Measurements from ENCODE around the gene EMX1. TPM values are rescaled to one million over a fixed set of nuclear protein-coding genes. Genes with fewer than 3 reads are reported as not detected.

EMX1 gene
- total and polyA plus RNA-seq, 2 of the 13 experiments (the other 11 are each of a cell fraction or from before 2014, with no cell fraction given) = 0.62 to 4.9 TPM

DNA sequence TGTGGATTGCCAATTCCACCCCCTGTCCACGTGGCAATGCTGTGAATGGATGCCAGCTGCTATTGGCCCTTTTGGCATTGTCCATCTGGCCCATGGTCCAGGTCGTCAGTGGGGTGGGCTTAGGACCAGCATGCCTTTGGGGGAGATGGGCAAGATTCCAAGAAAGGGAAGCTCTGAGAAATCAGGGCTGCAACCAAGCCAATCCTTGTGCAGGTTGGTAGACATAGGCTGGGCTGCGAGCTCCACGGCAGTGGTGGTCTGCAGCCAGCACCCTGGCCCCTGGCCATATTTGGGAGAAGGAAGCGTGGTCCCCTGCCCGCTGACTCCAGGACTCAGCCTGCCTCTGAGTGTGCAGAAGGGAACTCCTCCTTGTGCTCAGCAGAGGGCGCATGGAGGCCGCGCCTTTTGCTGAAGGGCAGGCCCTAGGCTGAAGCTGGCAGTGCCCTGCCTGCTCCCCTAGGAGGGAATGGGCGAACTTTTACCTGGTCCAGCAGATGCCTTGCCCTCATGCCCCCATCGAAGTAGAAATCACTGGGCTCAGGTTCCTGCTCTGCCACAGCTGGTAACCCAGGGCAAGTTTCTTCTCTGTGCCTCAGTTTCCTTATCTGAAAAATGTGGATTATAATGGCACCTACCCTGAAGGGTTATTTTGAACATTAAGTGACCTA, 24.7 kb upstream of the EMX1 start (continued):
- TF ChIP-seq, protein P1, sequence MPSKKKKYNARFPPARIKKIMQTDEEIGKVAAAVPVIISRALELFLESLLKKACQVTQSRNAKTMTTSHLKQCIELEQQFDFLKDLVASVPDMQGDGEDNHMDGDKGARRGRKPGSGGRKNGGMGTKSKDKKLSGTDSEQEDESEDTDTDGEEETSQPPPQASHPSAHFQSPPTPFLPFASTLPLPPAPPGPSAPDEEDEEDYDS (CRISPR knock-in tag; IDR thresholded peaks at IDR 0.05) = 0 out of 2 replicates have a peak, but pooled peaks have one; percentile 15

DNA sequence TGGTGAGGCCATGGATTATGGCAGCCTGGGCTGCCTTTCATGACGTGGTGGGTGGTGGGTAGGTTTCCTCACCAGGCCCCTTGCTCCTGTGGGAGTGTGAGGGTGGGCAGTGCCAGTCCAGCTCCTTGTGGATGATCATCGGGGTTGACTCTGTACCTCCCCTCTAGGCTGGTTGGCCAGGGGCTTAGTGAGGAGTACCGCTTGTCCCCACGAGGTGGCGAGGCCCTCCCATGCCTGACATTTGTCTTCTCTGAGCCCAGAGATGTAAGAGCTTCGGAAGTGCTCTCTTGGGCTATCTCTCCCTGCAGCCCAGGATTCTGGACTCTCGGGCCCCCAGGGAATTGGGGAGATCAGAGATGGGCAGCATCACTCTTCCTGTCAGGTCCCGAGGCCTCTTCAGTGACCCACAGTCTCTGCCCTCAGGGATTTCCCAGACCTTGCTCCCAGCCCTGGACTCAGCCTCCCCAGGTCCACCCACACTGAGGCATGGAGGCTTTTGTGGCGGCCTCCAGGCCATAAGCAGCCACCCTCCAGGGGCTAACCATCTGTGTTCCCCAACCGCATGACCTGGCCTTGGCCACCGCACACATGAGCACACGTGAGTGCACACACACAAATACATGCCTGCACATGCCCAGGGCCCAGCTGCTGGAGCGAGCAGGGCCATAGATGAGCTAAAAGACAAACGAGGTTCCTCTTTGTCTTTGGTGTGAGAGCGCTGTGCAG, 23.6 kb upstream of the EMX1 start:
- Histone ChIP-seq H3K27ac (ENCODE audit: extremely low read length, insufficient read depth, low read length) (no peak overlapping the region), H3K27me3 (ENCODE audit: control insufficient read depth in 1 of 2, insufficient read depth in 2 of 2, low read length in 2 of 2) (peaks cover 12 to 43% of the 10 kb centered on the region in 2 experiments), H4K20me1 (ENCODE audit: insufficient read depth, low read length) (peaks cover 19% of the 10 kb centered on the region), H3K4me1 (ENCODE audit: insufficient read depth, low read length) (peaks cover 39% of the 10 kb centered on the region), H3K4me3 (replicated peaks in 1 of 3; ENCODE audit: insufficient read depth in 1 of 3, low read depth in 2 of 3, low read length in 3 of 3) (no peak overlapping the region), H2AFZ (ENCODE audit: low read length) (no peak overlapping the region), H3K4me2 (ENCODE audit: low read depth, low read length) (no peak overlapping the region), H3K9ac (ENCODE audit: insufficient read depth, low read depth, low read length) (no peak overlapping the region), H3K79me2 (ENCODE audit: insufficient read depth, low read length) (peaks cover 4% of the 10 kb centered on the region), H3K9me3 (ENCODE audit: low read length) (no peaks in the 10 kb centered on the region), H3K36me3 (replicated peaks in 1 of 2; ENCODE audit: control insufficient read depth in 1 of 2, insufficient read depth in 2 of 2, low read length in 2 of 2) (peaks cover 9 to 20% of the 10 kb centered on the region in 2 experiments)
- WGBS (ENCODE audit: low lambda C conversion rate) = 28% methylated on average over 8 of the region's 15 CpGs
- ChIA-PET CTCF (ENCODE audit: low intra/inter-chr PET ratio, low total read pairs) (interaction anchor here (0.8 to 5.1 kb wide), 8 partner anchors 40 to 367 kb away, joined by 3 to 67 read pairs (median 6); no protein-coding TSS in a partner anchor), POLR2A (interaction anchor here (1.2 to 1.6 kb wide), 4 partner anchors 9 to 283 kb away, joined by 4 to 6 read pairs (median 6); partner anchors contain the start of gene EMX1)
- peak; percentile 97 for FAIRE-seq
- BruUV-seq (replicated peaks) = no TSS peak
- in situ Hi-C loops (cut with HindIII; ENCODE audit: extremely low pct_ligation_motif_present, low pct_unique_long_range_greater_than_20kb) (loop anchor here (5.0 kb wide), 2 partner anchors 44 to 284 kb away; no protein-coding TSS in a partner anchor), intact Hi-C loops (cut with micrococcal nuclease; ENCODE audit: unreplicated experiment) (loop anchor here (1.0 to 2.0 kb wide), 3 partner anchors 42 to 269 kb away; no protein-coding TSS in a partner anchor)
- DNase-seq (ENCODE audit: low spot score) = peak; percentile 68
- ATAC-seq = peak; percentile 82
- TF ChIP-seq SAP130 (CRISPR knock-in tag; IDR thresholded peaks at IDR 0.05; ENCODE audit: low read depth) (0 out of 2 replicates have a peak, but pooled peaks have one; percentile 14), ZNF530 (CRISPR knock-in tag; IDR thresholded peaks at IDR 0.05; ENCODE audit: low read depth) (no peak), SALL2 (CRISPR knock-in tag; IDR thresholded peaks at IDR 0.05) (no peak), SMC3 (IDR thresholded peaks at IDR 0.05; ENCODE audit: low read length) (peak; percentile 86), STAG1 (CRISPR knock-in tag; IDR thresholded peaks at IDR 0.05) (peak; percentile 90), ZNF501 (CRISPR knock-in tag; IDR thresholded peaks at IDR 0.05) (peak; percentile 59; the same call in 1 of the 2 replicates), EHMT2 (IDR thresholded peaks at IDR 0.05; ENCODE audit: borderline replicate concordance, low read depth, low read length) (no peak), ZNF605 (CRISPR knock-in tag; IDR thresholded peaks at IDR 0.05) (no peak), ZNF720 (CRISPR knock-in tag; IDR thresholded peaks at IDR 0.05) (no peak), PRMT3 (CRISPR knock-in tag; IDR thresholded peaks at IDR 0.05; ENCODE audit: borderline replicate concordance, low read depth) (no peak), ZNF256 (CRISPR knock-in tag; conservative IDR thresholded peaks at IDR 0.05) (no peak), SOX6 (IDR thresholded peaks at IDR 0.05) (no peak), SOX6 (CRISPR knock-in tag; IDR thresholded peaks at IDR 0.05) (no peak), ZNF510 (CRISPR knock-in tag; IDR thresholded peaks at IDR 0.05; ENCODE audit: low read depth) (no peak), WIZ (CRISPR knock-in tag; IDR thresholded peaks at IDR 0.05) (no peak), TARDBP (CRISPR knock-in tag; IDR thresholded peaks at IDR 0.05) (no peak), ZSCAN25 (CRISPR knock-in tag; IDR thresholded peaks at IDR 0.05) (0 out of 2 replicates have a peak, but pooled peaks have one; percentile 35)
- TF ChIP-seq, protein P2, sequence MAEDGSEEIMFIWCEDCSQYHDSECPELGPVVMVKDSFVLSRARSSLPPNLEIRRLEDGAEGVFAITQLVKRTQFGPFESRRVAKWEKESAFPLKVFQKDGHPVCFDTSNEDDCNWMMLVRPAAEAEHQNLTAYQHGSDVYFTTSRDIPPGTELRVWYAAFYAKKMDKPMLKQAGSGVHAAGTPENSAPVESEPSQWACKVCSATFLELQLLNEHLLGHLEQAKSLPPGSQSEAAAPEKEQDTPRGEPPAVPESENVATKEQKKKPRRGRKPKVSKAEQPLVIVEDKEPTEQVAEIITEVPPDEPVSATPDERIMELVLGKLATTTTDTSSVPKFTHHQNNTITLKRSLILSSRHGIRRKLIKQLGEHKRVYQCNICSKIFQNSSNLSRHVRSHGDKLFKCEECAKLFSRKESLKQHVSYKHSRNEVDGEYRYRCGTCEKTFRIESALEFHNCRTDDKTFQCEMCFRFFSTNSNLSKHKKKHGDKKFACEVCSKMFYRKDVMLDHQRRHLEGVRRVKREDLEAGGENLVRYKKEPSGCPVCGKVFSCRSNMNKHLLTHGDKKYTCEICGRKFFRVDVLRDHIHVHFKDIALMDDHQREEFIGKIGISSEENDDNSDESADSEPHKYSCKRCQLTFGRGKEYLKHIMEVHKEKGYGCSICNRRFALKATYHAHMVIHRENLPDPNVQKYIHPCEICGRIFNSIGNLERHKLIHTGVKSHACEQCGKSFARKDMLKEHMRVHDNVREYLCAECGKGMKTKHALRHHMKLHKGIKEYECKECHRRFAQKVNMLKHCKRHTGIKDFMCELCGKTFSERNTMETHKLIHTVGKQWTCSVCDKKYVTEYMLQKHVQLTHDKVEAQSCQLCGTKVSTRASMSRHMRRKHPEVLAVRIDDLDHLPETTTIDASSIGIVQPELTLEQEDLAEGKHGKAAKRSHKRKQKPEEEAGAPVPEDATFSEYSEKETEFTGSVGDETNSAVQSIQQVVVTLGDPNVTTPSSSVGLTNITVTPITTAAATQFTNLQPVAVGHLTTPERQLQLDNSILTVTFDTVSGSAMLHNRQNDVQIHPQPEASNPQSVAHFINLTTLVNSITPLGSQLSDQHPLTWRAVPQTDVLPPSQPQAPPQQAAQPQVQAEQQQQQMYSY (CRISPR knock-in tag; IDR thresholded peaks at IDR 0.05) = 0 out of 2 replicates have a peak, but pooled peaks have one; percentile 30

Measured in HepG2 (cell line).